ENCODE data around the gene GPR39. TPM values are rescaled to one million over a fixed set of nuclear protein-coding genes. Genes with fewer than 3 reads are reported as not detected.

GPR39 gene
- total RNA-seq, 1 experiment from 2014 or later, result 20.9 TPM

DNA sequence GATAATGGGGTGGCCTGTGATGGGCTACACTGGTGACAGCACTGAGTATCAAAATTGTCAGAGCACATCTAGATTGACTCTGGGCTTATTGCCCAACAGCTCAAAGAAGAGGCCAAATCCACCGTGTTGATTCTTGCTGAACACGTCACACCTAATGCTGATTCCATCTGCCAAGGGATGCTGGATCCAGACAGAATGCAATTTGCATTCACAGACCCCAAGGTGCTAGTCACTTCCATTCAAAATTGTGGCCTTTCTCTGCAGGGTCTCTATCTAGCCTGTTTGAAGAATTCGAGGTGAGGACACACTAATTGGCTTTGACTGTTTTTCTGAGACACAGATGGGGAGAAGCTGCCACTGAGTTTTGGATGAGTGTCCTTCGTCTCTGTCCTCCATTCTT, 13.5 kb upstream of the GPR39 start:
- H3K36me3 ChIP-seq (ENCODE audit: low read depth), result no peaks in the 10 kb centered on the region
- H3K4me3 ChIP-seq, result no peak overlapping the region
- CTCF ChIA-PET, result no interaction called here
- no peaks in the 10 kb centered on the region for H3K9me3 ChIP-seq (ENCODE audit: insufficient read depth, low read depth)
- peaks cover 17% of the 10 kb centered on the region; the same call in 1 of the 2 replicates for H3K4me1 ChIP-seq (replicated peaks; ENCODE audit: insufficient read depth)
- H3K9me2 ChIP-seq (ENCODE audit: insufficient read depth), result no peaks in the 10 kb centered on the region
- TF ChIP-seq EZH2 (IDR thresholded peaks at IDR 0.05; ENCODE audit: low read depth), result no peak
- TF ChIP-seq, protein P1, sequence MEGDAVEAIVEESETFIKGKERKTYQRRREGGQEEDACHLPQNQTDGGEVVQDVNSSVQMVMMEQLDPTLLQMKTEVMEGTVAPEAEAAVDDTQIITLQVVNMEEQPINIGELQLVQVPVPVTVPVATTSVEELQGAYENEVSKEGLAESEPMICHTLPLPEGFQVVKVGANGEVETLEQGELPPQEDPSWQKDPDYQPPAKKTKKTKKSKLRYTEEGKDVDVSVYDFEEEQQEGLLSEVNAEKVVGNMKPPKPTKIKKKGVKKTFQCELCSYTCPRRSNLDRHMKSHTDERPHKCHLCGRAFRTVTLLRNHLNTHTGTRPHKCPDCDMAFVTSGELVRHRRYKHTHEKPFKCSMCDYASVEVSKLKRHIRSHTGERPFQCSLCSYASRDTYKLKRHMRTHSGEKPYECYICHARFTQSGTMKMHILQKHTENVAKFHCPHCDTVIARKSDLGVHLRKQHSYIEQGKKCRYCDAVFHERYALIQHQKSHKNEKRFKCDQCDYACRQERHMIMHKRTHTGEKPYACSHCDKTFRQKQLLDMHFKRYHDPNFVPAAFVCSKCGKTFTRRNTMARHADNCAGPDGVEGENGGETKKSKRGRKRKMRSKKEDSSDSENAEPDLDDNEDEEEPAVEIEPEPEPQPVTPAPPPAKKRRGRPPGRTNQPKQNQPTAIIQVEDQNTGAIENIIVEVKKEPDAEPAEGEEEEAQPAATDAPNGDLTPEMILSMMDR (conservative IDR thresholded peaks at IDR 0.05), result no peak
- H3K27ac ChIP-seq, result no peak overlapping the region
- no peak for DNase-seq
- no peak overlapping the region for H2AFZ ChIP-seq
- H3K27me3 ChIP-seq (ENCODE audit: insufficient read depth, low read depth), result no peaks in the 10 kb centered on the region
- intact Hi-C loops (cut with micrococcal nuclease; ENCODE audit: unreplicated experiment), result no loop called here
- no peaks in the 10 kb centered on the region for H4K20me1 ChIP-seq (ENCODE audit: insufficient read depth)
- H3K79me2 ChIP-seq (ENCODE audit: low read depth), result no peaks in the 10 kb centered on the region
- no peak overlapping the region for H3K4me2 ChIP-seq
- BruUV-seq (replicated peaks), result no TSS peak
- POLR2A ChIA-PET (ENCODE audit: unreplicated experiment), result no interaction called here
- H3F3A ChIP-seq (ENCODE audit: insufficient read depth, low read depth), result peaks cover 12% of the 10 kb centered on the region

GRCh38 chr2:132404056-132404455, 12.5 kb upstream of the GPR39 start:
- no peaks in the 10 kb centered on the region for H3K27me3 ChIP-seq (ENCODE audit: insufficient read depth, low read depth)
- H3K9me3 ChIP-seq (ENCODE audit: insufficient read depth, low read depth), result no peaks in the 10 kb centered on the region
- TF ChIP-seq, protein P1 (conservative IDR thresholded peaks at IDR 0.05), result no peak
- TF ChIP-seq EZH2 (IDR thresholded peaks at IDR 0.05; ENCODE audit: low read depth), result no peak
- H3K4me1 ChIP-seq (replicated peaks; ENCODE audit: insufficient read depth), result peaks cover 16% of the 10 kb centered on the region; the same call in 1 of the 2 replicates
- no peaks in the 10 kb centered on the region for H3K36me3 ChIP-seq (ENCODE audit: low read depth)
- no TSS peak for BruUV-seq (replicated peaks)
- DNase-seq, result no peak
- H3K4me3 ChIP-seq, result no peak overlapping the region
- no peaks in the 10 kb centered on the region for H3K9me2 ChIP-seq (ENCODE audit: insufficient read depth)
- no peak overlapping the region for H2AFZ ChIP-seq
- peaks cover 12% of the 10 kb centered on the region for H3F3A ChIP-seq (ENCODE audit: insufficient read depth, low read depth)
- H3K79me2 ChIP-seq (ENCODE audit: low read depth), result no peaks in the 10 kb centered on the region
- intact Hi-C loops (cut with micrococcal nuclease; ENCODE audit: unreplicated experiment), result no loop called here
- CTCF ChIA-PET, result no interaction called here
- POLR2A ChIA-PET (ENCODE audit: unreplicated experiment), result no interaction called here
- no peaks in the 10 kb centered on the region for H4K20me1 ChIP-seq (ENCODE audit: insufficient read depth)
- no peak overlapping the region for H3K4me2 ChIP-seq
- H3K27ac ChIP-seq, result no peak overlapping the region

- no peak overlapping the region for H3K4me2 ChIP-seq
- CTCF ChIA-PET, result no interaction called here
These were observed 8.8 kb upstream of the GPR39 start for GRCh38 chr2:132407784-132408183.

More at GRCh38 chr2:132407784-132408183, 8.8 kb upstream of the GPR39 start:
- no peaks in the 10 kb centered on the region for H3K9me2 ChIP-seq (ENCODE audit: insufficient read depth)
- no peaks in the 10 kb centered on the region for H3K9me3 ChIP-seq (ENCODE audit: insufficient read depth, low read depth)
- intact Hi-C loops (cut with micrococcal nuclease; ENCODE audit: unreplicated experiment), result no loop called here
- DNase-seq, result no peak
- H3F3A ChIP-seq (ENCODE audit: insufficient read depth, low read depth), result no peaks in the 10 kb centered on the region
- TF ChIP-seq EZH2 (IDR thresholded peaks at IDR 0.05; ENCODE audit: low read depth), result no peak
- TF ChIP-seq, protein P1 (conservative IDR thresholded peaks at IDR 0.05), result no peak
- H3K27me3 ChIP-seq (ENCODE audit: insufficient read depth, low read depth), result no peaks in the 10 kb centered on the region
- BruUV-seq (replicated peaks), result no TSS peak
- H4K20me1 ChIP-seq (ENCODE audit: insufficient read depth), result no peaks in the 10 kb centered on the region
- no peak overlapping the region for H3K27ac ChIP-seq
- H3K36me3 ChIP-seq (ENCODE audit: low read depth), result no peaks in the 10 kb centered on the region
- POLR2A ChIA-PET (ENCODE audit: unreplicated experiment), result no interaction called here
- no peaks in the 10 kb centered on the region for H3K79me2 ChIP-seq (ENCODE audit: low read depth)
- H3K4me3 ChIP-seq, result no peak overlapping the region
- no peak overlapping the region for H2AFZ ChIP-seq
- H3K4me1 ChIP-seq (replicated peaks; ENCODE audit: insufficient read depth), result no peaks in the 10 kb centered on the region; the same call in 1 of the 2 replicates
